Activated effector memory CD4-positive, alpha-beta T cell treated with Interleukin-2 at 50 U/mL for 16 hours (primary cell): ENCODE measurements around the gene GNL1.

ENCODE experiments used
- DNase-seq: peaks from one replicate; pipeline ENCODE4 v3.0.0-alpha.2; 2020

Gene GNL1

DNA sequence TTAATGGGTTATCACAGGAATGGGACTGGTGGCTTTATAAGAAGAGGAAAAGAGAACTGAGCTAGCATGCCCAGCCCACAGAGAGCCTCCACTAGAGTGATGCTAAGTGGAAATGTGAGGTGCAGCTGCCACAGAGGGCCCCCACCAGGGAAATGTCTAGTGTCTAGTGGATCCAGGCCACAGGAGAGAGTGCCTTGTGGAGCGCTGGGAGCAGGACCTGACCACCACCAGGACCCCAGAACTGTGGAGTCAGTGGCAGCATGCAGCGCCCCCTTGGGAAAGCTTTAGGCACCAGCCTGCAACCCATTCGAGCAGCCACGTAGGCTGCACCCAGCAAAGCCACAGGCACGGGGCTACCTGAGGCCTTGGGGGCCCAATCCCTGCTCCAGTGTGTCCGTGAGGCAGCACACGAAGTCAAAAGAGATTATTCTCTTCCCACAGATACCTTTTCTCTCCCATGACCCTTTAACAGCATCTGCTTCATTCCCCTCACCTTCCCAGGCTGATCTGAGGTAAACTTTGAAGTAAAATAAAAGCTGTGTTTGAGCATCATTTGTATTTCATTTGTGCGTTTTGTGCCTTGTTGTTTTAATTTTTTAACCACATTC, 62.5 kb downstream of the GNL1 start:
- DNase-seq, result no peak

DNA sequence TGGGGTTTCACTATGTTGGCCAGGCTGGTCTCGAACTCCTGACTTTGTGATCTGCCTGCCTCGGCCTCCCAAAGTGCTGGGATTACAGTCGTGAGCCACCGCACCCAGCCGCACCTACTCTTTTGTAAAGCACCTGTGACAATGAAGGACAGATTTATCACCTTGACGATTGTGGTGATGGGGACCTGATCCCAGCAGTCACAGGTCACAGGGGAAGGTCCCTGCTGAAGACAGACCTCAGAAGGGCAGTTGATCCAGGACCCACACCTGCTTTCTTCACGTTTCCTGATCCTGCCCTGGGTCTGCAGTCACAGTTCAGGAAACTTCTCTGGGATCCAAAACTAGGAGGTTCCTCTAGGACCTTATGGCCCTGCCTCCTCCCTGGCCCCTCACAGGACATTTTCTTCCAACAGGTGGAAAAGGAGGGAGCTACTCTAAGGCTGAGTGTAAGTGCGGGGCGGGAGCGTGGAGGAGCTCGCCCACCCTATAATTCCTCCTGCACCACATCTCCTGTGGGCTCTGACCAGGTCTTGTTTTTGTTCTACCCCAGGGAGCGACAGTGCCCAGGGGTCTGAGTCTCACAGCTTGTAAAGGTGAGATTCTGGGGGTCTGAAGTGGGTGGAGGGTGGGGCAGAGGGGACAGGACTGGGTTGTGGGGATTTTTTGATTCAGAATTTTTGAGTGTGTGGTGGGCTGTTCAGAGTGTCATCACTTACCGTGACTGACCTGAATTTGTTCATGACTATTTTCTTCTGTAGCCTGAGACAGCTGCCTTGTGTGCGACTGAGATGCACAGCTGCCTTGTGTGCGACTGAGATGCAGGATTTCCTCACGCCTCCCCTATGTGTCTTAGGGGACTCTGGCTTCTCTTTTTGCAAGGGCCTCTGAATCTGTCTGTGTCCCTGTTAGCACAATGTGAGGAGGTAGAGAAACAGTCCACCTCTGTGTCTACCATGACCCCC, 64.0 kb downstream of the GNL1 start:
- DNase-seq, result no peak
